Keratinocyte (primary cell): Measurements from ENCODE around the gene GOLGA7B.

Experiments used
- CTCF ChIP-seq, 3 experiments: IDR thresholded peaks in 1 of 3; conservative IDR thresholded peaks in 1 of 3; optimal IDR thresholded peaks in 1 of 3; 2 replicates in 2 of 3; 3 replicates in 1 of 3; pipeline versions ENCODE3 to v1.5.1; 2011; ENCODE audit warnings: low read length in 3 of 3, mild to moderate bottlenecking in 3 of 3, moderate library complexity in 2 of 3, control low read depth in 1 of 3, inconsistent platforms in 1 of 3; ENCODE audit not compliant: insufficient read depth in 2 of 3; ENCODE audit errors: extremely low read depth in 1 of 3
- EZH2 ChIP-seq: IDR thresholded peaks from one replicate; pipeline ENCODE4 v1.6.1; 2012; ENCODE audit warnings: inconsistent platforms, mild to moderate bottlenecking, low read length, moderate library complexity

- no peak for TF ChIP-seq CTCF (optimal IDR thresholded peaks at IDR 0.05 in 1 of 3, IDR thresholded peaks at IDR 0.05 in 1 of 3, conservative IDR thresholded peaks at IDR 0.05 in 1 of 3; ENCODE audit: extremely low read depth in 1 of 3, insufficient read depth in 2 of 3, low read length in 3 of 3)
- no peak for TF ChIP-seq EZH2
These were observed 5.1 kb downstream of the GOLGA7B start for GRCh38 chr10:97854743-97855142.
